HepG2 (cell line): ENCODE measurements around the gene KIF3A.

ENCODE experiments used
- CTCF ChIP-seq: sonication (generic); formaldehyde crosslinking; IDR thresholded peaks from 2 replicates; pipeline ENCODE4 v1.5.0; 2020; ENCODE audit warnings: mild to moderate bottlenecking, missing genetic modification reagents, moderate library complexity
- KIAA2018 ChIP-seq: sonication (generic); formaldehyde crosslinking; IDR thresholded peaks from 2 replicates; pipeline ENCODE4 v1.5.0; 2020; ENCODE audit warnings: mild to moderate bottlenecking, missing genetic modification reagents, borderline replicate concordance
- MNT ChIP-seq: fragments of 450-650 bp; IDR thresholded peaks from 2 replicates; pipeline ENCODE4 v1.6.1; 2016
- MTA1 ChIP-seq: sonication (generic); formaldehyde crosslinking; IDR thresholded peaks from 2 replicates; pipeline ENCODE4 v1.4.0; 2020; ENCODE audit warnings: missing genetic modification reagents, mild to moderate bottlenecking, borderline replicate concordance
- POLR2A ChIP-seq, 2 experiments: IDR thresholded peaks; 2 replicates each; pipeline ENCODE4 v1.6.1; 2011; ENCODE audit warnings: low read depth in 2 of 2, low read length in 2 of 2, mild to moderate bottlenecking in 1 of 2, moderate library complexity in 1 of 2; ENCODE audit not compliant: insufficient read depth in 1 of 2
- RAD21 ChIP-seq: fragments of 450-650 bp; formaldehyde crosslinking; IDR thresholded peaks from 2 replicates; pipeline ENCODE4 v1.5.0; 2020; ENCODE audit warnings: mild to moderate bottlenecking
- ZBTB2 ChIP-seq: sonication (generic); formaldehyde crosslinking; IDR thresholded peaks from 2 replicates; pipeline ENCODE4 v1.8.0; 2022; ENCODE audit warnings: low read depth, missing genetic modification reagents
- ZMYM4 ChIP-seq: sonication (generic); formaldehyde crosslinking; IDR thresholded peaks from 2 replicates; pipeline ENCODE4 v1.8.1; 2023; ENCODE audit warnings: mild to moderate bottlenecking, missing genetic modification reagents
- ZNF230 ChIP-seq: sonication (generic); formaldehyde crosslinking; IDR thresholded peaks from 2 replicates; pipeline ENCODE4 v1.4.0; 2020; ENCODE audit warnings: mild to moderate bottlenecking, missing genetic modification reagents

- TF ChIP-seq CTCF (no peak), ZNF230 (CRISPR knock-in tag) (no peak), ZBTB2 (CRISPR knock-in tag) (no peak), POLR2A (IDR thresholded peaks at IDR 0.05; ENCODE audit: insufficient read depth in 1 of 2, low read depth in 2 of 2, low read length in 2 of 2) (no peak), RAD21 (CRISPR knock-in tag) (no peak), MNT (no peak), MTA1 (CRISPR knock-in tag) (no peak), KIAA2018 (CRISPR knock-in tag) (no peak), ZMYM4 (CRISPR knock-in tag) (no peak)
Observed at GRCh38 chr5:132752581-132753125, 15.3 kb upstream of the KIF3A start.
